ENCODE measurements around the gene COL25A1.

Gene COL25A1

DNA sequence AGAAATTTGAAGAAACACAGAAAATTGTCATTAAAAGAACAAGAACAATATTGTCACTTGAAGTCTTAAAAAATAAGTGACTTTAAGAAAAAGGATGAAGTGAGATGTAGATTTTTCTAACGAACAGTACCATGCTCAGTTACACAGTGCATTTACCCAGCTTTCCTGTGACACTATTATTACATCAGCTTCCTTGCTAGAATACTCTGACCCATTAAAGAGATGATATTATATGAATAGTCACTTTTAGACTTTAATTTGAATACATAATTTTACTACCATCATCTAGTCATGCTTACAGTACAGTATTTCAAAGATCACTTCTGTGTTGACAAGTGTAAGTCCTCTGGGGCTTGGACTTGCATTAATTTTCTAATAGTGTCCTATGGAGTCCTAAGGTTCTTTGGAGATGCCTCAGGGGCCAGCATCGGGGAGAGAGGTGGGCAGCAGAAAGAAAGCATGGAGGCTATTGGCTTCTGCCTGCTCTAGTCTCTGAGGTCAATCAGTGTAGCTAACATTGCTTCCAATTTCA lies 10.7 kb downstream of the COL25A1 start:
- DNase-seq = no peak

DNA sequence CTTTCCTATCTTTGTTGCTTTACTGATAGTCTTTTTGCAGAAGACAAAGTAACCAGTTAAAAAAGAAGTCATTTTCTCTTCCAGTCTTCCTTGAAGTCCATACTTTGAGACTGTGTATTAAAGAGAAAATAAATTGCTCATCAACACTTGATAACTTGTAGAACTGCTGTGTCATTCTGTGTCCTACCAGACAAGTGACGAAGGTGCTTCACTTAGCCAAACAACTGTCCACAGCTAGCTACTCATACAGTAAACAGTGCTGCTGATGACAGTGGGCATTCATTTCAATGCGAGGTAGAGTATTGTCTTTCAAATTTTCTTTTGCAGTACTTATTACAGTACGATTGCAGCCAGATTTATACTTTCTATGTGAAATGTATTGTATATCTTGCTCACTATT lies 11.5 kb downstream of the COL25A1 start:
- DNase-seq = no peak

DNA sequence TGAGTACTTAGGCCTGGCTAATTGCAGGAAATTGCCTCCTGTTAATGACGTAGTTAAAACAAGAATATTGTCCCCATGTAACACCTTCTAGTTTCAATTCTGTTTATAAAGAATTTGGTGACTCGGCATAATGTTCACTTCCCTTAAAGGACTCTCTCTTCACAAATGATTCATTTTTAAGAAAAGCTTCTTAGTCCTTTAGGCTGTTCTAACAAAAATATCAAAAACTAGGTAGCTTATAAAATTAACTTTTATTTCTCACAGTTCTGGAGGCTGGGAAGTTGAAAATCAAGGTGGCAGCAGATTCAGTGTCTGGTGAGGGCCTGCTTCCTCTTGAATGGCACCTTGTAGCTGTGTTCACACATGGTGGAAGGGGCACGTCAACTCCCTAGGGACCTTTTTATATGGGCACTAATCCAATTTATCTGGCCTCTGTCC lies 23.8 kb downstream of the COL25A1 start:
- DNase-seq = no peak

DNA sequence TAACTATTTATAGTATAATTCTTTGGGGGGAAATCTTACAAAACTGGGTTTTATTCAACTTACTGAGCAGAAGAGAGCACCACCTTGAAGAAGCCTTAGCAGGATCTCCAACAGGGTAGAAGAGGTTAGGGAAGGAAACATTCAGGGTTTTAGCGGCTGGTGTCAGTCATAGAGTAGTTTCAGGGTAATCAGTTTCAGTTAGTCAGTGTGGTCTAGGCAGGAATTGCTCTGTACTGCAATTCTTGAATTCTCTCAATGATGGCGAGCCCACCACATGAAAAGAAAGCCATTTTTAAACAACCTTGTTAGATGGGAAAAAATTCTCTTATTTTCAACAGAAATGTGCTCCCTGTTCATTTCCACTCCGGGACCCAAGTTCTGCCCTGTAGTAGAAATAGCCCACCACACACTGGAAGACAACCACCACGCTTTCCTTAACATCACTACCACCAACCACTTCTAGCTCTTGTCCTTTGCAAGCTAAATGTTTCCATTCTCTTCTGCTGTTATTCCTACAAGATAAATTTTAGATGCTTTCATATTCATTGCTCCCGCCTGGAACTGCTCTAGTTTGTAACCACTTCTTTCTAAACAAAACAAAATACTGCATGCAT lies 25.9 kb downstream of the COL25A1 start:
- DNase-seq = no peak

DNA sequence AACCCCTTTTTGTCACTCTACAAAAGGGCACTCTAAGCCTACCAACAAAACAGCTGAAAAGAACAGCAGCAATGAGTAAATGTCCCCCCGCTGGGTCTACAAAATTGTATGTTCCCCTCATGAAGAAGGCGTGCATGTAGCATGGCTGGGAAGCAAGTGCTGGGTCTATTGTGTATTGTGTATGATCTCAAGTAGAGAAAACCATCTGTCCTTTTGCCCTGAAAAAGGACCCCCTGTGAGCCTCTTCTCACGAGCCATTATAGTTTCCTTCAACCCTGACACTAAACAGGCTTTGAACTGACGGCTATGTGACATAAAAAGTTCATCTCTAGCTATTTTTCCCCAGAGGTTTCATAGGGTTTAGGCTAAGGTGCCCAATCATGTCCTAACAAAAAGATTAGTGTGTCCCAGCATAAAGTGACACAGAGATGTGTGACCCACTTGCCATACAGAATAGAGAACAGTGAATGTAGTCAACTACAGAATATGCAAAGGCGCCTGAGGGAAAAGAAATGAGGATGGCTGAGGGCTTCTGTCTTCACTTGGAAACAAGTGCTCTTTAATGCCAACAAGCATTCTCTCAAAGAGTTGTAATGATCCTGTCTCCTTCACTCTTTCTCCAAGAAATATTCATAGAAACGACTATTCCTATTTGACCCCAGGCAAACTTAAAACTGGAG lies 27.3 kb downstream of the COL25A1 start:
- DNase-seq = no peak

DNA sequence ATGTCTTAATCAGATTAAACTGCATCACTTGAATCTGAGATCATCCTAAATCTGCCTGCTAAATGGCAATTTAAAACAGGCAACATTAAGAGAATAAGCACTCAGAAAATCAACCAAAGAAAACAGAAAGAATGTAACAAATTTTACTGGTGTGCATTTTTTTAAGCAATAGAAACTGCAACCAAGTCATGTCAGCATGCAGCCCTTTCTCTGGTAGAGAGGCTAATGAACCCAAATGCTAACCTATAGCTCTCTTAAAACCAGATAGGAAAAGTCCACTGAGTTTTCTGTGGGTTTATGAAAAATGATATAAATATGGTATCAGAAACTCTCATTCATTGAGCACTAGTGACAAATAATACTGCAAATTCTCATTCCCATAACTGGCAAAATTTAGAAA lies 35.6 kb downstream of the COL25A1 start:
- no peak for DNase-seq

DNA sequence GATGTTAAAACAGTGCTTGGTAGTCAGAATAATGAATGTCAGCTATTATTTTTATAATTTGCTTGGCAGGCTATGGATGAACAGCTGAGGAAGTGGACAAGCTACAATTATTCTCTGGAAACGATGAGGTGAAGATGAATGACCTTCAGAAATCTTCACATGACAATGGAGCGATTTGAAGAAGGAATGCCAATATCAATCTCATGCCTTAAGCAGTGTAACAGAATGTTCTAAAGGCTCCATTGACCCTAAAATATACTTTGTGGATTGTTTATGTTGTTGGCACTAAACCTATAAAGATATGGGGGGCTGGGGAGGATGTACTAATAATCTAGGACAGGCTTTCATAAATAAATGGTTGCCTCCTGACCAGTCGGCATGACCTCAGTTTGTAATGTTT lies 36.2 kb downstream of the COL25A1 start:
- DNase-seq = no peak

DNA sequence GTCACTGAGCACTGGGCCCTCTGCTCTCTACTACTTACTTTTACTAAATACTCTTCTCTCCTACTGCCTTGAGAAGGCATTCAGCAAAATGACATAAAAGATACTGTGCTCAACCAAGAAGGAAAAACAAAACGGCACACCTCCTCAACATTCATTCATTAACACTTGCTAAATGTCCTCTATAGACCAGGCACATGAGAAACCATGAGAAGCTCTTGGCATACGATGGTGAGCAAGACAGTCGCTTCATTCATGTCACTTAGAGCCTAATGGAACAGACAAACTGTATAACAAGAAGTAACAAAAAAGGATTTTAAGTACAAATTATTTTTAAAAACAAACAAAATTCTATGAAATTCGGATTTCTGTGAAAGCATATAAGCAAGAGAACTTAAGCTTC lies 38.7 kb downstream of the COL25A1 start:
- DNase-seq = no peak

DNA sequence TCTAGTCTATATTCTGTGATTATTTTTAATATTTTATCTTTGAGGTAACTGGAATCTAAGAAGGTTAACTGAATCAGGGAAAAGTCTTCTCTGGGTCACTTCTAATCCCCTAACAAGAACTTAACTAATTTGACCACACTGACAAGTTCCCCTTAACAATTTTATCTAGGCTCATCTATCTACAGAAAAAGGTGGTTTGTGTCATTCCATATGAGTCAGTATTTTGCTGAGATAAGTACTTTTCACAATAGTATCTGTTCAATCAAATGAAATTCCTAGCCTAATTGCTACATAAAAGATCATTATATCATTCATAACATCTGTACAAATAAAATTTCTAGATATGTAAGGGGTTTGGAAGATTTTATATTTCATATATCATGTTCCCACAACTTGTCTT lies 45.6 kb downstream of the COL25A1 start:
- no peak for DNase-seq

DNA sequence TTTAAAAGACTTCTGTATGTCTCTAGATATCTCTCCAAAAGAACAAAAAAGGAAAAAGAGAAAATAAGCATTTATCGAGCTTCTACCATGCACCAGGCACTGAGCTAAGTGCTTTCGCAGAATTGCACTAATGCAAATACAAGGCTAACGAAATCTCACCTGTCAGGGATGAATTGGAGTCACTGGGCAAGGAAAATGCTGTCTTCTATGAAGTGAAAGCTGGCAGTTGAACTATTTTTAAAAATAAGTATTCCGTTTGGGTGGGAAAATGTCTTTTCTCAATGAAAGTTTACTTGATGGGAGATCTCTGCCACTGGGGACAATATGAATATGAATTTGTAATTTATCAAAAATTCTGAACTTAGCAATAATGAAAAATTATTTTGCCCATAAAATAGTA lies 47.6 kb downstream of the COL25A1 start:
- DNase-seq = no peak

DNA sequence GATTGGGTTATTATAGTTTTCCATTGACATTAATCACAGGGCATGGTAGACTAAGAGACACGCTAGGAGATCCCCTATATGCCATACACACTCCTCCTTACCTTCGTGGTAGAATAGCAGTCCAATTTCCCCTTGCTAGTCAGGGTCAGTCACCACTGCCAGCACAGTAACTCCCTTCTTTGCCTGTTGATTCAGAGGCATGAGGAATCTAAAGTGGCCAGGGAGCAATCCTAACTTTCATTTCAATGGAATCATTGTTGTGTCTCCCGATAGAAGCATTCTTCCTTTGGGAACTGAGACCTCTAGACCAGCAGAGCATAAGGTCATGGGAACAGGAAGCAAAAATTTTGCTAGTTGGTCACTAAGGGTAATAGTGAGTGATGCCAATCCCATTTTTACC lies 51.1 kb downstream of the COL25A1 start:
- no peak for DNase-seq

DNA sequence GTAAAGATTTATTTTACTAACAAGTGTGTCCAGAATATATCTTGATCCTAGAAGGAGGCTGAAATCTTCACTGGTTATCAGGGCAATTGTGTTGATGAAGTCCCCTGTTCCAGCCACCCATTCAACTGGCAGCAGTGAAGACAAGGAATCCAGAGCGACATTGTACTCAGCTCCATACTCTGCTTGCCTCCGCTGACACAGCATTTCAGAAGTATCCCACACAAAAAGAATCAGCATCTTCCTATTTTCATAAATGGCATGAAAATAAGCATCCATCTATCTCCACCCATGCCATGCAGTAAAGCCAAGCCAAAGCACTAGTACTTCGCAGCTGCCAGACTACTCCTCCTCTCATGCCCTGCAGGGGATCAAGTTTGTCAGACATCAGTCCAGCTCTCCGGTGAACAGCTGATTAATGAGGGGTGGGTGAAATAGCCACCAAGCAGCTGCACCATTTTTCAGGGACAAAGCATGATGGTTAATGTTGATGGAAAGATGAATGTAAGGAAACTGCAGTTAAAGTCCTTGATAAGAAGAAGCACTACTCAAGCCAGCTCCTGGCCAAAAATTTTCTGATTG lies 54.0 kb downstream of the COL25A1 start:
- no peak for DNase-seq

DNA sequence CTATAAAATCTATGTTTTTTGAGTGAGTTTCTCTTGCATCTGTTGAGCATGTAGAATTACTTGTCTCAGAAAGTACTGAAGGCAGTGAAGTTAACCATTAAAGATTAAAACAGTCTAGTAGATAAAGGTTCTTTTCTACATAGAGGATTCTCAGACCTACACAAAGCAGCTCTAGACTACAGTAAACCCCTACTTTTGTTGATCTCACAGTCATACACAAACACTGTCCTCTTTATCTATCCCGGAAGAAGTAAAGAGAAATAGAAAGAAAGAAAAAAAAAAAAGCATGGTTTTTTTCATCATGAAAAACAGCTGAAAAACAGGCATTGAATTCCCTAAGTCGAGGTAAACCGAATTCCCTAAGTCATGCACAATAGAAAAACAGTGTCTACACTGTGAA lies 58.6 kb downstream of the COL25A1 start:
- DNase-seq = no peak

DNA sequence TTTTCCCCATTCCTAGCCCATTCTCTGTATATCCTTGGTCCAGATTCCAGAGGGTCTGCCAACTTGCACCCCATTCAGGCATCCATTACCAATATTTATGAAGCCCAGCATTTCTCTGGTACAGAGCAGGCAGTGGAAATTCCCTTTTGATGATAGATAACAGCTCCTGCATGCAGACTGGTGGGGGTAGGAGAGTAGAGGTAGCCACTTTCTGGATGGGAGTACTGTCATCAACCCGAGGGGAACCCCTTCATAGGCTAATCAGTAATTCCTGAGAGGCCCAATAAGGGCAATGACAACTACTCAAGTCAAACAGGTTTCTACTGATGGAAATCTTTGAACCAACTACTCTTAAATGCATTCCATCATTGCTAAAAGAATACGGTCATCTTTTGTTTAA lies 63.7 kb downstream of the COL25A1 start:
- DNase-seq = no peak

DNA sequence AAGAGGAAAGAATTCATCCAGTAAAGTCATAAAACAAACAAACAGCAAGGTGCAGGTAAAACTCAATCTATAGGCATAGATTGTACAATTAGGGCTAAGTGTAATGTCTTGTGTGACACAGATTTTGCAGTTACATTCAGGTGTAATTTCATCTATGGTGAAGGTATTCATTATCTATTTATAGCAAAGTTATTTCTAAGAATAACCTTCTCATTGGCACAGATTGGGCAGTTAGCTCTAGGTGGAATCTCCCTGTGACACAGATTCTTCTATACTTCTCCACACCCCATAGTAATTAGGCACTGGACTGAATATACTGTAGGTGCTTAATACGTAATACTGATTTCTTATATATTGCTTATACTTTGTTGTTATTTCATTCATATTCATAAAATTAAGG lies 66.8 kb downstream of the COL25A1 start:
- DNase-seq = no peak

DNA sequence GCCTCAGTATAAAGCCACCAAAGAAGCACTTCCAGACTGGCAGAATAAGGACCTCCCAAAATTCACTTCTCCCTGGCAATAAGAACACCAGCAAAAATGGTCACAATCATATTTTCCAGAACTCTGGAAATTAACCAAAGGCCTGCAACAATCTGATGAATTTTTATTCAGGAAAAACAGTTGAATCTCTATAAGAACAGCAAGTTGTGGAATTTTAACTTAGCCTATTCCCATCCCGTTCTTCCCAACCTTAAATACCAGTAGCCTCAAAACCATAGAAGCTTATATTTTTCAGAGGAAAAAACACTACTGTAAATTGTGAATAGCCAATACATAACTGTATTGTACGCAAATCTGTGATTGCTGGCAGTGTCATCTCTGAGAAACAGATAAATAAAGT lies 67.9 kb downstream of the COL25A1 start:
- DNase-seq = no peak

DNA sequence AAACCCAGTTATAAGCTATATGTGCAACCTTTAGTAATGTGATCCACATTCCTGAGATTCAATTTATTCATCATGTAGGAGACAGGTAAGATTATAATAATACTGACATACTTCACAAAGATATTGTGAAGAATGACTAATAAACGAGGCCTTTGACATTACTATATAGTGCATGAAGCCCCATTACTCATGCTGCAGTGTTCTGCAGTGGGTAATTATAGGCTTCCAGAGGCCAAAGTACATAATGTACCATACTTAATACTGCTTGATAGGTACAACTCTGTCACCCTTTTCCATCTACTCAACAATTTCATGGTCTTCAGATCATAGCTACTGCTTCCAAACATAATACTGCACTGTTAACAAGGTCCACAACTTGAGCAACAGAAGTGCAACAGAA lies 68.9 kb downstream of the COL25A1 start:
- DNase-seq = no peak

DNA sequence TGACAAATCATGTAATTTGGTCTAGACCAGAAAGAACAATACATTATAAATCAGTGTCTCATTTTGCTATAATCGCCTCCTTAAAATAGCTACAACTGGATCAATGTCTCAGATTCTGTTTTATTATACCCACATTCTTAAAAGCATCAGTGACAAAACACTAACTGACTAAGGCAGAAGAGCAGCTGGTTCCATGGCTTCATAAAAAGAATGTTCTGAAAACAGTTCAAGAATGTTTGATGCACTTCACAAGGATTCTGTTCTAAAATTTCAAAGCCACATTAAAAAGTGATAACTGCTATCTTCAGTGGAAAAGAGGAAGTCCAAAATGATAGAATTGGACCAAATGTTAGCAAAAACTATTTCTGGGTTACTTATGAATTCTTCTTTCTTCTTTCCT lies 69.8 kb downstream of the COL25A1 start:
- no peak for DNase-seq

DNA sequence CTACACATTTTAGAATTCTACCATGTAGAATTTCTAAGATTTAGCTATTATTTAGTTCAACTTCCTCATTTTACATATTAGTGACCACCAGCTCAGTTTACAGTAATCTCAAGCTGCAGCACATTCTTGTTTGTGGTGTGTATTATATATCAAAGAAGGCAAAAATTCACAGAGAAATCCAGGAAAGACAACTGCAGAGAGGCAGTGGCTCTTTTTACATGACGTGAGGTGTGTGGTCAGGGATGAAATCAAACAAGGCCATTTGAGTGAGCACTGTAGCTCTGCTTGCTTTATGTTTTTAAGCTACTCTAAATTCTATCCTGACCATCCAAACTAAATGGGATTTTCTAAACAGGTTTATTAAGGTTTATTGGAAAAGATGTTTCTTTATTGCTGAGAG lies 71.1 kb downstream of the COL25A1 start:
- DNase-seq = no peak

DNA sequence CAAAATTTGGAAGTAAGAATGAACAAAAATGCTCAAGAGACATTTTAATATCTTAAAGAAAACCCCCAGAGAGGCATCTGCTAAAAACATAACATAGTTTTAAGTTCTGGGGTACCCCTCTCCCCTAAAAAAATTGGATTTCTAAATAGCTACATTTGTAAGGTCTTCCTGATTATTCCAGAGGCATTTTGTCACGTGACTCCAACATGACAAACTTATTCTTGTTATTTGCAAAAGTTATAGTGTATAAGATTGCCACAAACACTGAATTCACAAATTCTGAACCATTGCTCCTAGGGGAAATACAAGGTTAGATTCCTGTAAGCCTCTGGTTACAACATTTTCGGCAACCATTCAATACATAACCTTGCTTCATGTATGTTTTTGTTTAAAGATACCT lies 73.4 kb downstream of the COL25A1 start:
- DNase-seq = no peak

DNA sequence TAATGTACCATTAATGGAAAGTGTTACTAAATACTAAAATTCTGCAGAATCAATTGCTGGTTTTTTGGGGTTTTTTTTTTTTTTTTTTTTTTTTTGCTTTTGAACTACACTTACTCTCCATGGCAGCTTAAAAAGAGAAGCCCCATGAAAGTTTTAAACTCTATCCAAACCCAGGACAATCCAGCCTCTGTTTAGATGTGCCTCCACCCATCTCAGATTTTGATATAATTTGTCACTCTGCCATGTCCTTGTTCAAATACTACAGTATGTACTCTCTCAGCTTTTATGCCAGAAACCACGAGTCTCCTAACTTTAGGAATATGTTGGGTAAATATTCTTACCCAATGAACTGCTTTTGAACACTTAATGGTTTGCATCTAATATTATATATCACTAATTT lies 84.2 kb downstream of the COL25A1 start:
- no peak for DNase-seq

DNA sequence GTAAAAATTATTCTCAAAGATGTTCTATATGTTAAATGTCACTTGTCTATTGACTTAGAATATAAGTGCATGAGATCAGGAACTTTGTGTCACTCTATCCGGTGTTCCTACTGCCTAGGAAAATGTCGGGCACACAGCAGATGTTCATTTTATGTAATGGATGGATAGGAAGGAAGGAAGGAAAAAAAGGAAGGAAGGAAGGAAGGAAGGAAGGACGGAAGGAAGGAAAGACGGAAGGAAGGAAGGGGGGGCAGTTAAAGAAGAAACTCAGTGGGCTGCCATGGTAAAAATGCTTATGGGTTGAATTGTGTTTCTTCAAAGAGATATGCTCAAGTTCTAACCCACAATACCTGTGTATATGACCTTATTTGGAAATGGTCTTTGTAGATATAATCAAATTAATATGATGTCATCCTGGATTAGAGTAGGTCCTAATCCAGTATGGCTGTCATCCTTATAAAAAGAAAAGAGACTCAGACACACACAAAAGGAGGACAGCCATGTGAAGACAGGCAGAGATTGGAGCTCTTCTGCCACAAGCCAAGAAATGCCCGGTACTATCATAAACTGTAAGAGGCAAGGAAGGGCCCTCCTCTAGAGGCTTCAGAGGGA lies 86.3 kb downstream of the COL25A1 start:
- DNase-seq = no peak

DNA sequence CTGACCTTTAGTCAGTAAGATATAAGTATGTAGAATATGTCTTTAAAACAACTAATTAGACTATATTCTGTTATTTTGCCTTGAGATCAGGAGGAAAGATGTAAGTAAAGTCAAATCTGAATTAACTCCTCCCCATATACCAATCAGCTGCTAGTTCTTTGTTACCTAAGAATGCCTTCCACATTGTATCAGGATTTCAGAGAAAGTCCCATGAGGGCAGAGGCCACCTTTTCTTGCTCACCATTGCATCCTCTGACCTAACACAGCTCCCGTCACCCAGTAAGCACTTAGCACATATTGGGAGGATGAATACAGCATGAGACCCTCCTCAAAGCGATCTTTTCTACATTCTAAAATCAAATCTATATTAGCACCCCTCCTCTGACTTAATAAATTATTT lies 87.0 kb downstream of the COL25A1 start:
- DNase-seq = no peak

Data from T1000 (cell line).